Astrocyte (in vitro differentiated cells and primary cell): ENCODE measurements around the gene NIT2.

Experiments used
- CTCF ChIP-seq: IDR thresholded peaks from 2 replicates; pipeline ENCODE4 v1.5.1; 2011; ENCODE audit warnings: low read depth, mild to moderate bottlenecking, inconsistent platforms, low read length, moderate library complexity; ENCODE audit not compliant: insufficient read depth
- EZH2 ChIP-seq: IDR thresholded peaks from 2 replicates; pipeline ENCODE4 v1.6.1; 2012; ENCODE audit warnings: mild to moderate bottlenecking, low read length, inconsistent platforms; ENCODE audit not compliant: insufficient read depth

GRCh38 chr3:100338911-100339310 is 4.4 kb downstream of the NIT2 start:
- no peak for TF ChIP-seq CTCF
- no peak for TF ChIP-seq EZH2
